CD4-positive, alpha-beta T cell treated with Interleukin-6 at 100 ng/mL for 8 hours (primary cell): ENCODE measurements around the gene NUDT1.

Source experiments
- DNase-seq: peaks from one replicate; pipeline ENCODE4 v3.0.0-alpha.2; 2020; ENCODE audit warnings: mixed read lengths, low spot score

Gene NUDT1

GRCh38 chr7:2299131-2299829 is 57.3 kb downstream of the NUDT1 start:
- no peak for DNase-seq

- DNase-seq, result no peak
Measured at GRCh38 chr7:2299870-2300512, 58.0 kb downstream of the NUDT1 start.
